ENCODE data around the gene RGS7BP.

Gene RGS7BP

DNA sequence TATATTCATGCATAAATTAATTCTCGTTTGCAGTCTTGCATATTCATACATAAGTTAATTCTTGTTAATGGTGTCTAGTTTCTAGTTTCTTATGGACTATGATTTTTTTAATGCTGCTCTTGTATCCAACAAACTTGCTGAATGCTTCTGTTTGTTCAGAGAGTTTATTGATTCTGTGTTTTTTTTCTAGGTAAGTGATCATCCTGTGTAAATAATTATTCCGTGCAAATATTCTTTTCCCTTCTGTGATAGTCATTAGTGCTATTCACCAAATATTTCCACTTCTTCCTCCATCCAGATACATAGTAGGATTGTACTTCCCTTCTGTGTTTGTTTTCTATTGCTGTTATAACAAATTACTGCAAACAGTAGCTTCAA, 148.7 kb downstream of the RGS7BP start:
- H3K4me3 ChIP-seq (replicated peaks in 1 of 2; ENCODE audit: low read depth in 2 of 2, low read length in 2 of 2): no peak overlapping the region
- TF ChIP-seq, protein P1, sequence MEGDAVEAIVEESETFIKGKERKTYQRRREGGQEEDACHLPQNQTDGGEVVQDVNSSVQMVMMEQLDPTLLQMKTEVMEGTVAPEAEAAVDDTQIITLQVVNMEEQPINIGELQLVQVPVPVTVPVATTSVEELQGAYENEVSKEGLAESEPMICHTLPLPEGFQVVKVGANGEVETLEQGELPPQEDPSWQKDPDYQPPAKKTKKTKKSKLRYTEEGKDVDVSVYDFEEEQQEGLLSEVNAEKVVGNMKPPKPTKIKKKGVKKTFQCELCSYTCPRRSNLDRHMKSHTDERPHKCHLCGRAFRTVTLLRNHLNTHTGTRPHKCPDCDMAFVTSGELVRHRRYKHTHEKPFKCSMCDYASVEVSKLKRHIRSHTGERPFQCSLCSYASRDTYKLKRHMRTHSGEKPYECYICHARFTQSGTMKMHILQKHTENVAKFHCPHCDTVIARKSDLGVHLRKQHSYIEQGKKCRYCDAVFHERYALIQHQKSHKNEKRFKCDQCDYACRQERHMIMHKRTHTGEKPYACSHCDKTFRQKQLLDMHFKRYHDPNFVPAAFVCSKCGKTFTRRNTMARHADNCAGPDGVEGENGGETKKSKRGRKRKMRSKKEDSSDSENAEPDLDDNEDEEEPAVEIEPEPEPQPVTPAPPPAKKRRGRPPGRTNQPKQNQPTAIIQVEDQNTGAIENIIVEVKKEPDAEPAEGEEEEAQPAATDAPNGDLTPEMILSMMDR (IDR thresholded peaks at IDR 0.05; ENCODE audit: low read depth, low read length): no peak
- DNase-seq (ENCODE audit: low read depth in 2 of 2): no peak

DNA sequence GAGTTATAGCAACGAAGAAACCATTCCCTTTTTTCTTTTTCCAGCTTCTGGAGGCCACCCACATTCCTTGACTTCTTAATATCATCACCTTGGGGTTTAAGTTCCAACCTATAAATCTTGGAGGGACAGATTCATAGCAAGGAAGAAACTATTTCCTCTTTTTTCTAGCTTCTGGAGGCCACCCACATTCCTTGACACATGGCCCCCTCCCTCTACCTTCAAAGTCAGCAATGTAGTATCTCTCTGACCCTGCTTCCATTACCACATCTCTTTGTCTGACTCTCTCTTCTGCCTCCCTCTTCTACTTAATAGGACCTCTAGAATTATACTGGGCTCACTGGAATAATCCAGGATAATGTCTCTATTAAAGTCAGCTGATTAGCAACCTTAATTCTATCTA, 149.8 kb downstream of the RGS7BP start:
- TF ChIP-seq, protein P1 (IDR thresholded peaks at IDR 0.05; ENCODE audit: low read depth, low read length): no peak
- DNase-seq (ENCODE audit: low read depth in 2 of 2): no peak
- no peak overlapping the region for H3K4me3 ChIP-seq (replicated peaks in 1 of 2; ENCODE audit: low read depth in 2 of 2, low read length in 2 of 2)

DNA sequence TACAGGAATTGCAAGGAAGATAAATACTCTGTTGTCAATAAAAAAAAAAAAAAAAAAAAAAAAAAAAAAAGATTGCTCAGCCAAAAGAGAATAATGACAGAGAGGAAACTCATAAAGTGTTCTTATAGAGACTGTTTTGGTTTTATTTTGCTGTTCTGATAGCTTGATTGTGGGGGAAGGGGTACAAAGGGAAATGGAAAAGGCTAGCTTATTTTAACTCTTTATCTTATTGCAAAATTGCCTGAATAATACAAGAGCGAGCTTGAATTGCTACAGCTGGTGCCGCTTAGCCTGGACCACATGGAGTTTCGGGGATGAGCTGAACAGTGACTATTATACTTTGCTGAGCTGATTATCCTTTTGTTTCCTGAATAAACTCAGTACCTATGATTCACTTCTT, 153.5 kb downstream of the RGS7BP start:
- DNase-seq (ENCODE audit: low read depth in 2 of 2): peak in 1 of 2 donors; percentile 8
- no peak overlapping the region for H3K4me3 ChIP-seq (replicated peaks in 1 of 2; ENCODE audit: low read depth in 2 of 2, low read length in 2 of 2)
- TF ChIP-seq, protein P1 (IDR thresholded peaks at IDR 0.05; ENCODE audit: low read depth, low read length): no peak

All from cardiac fibroblast (primary cell).